Subcutaneous abdominal adipose tissue (tissue), 5 donors: ENCODE data around the gene GRP.

ENCODE experiments used
- H3K27ac ChIP-seq: one replicate; pipeline ENCODE4 v1.7.0; 2013; ENCODE audit warnings: low read depth, mild to moderate bottlenecking, inconsistent platforms, low read length, moderate library complexity
- H3K27me3 ChIP-seq, 5 donors: one replicate each; pipeline ENCODE4 v1.7.0; 2013; ENCODE audit warnings: low read length in 5 of 5, inconsistent platforms in 1 of 5; ENCODE audit not compliant: control insufficient read depth in 5 of 5, insufficient read depth in 4 of 5
- H3K36me3 ChIP-seq, 5 donors: one replicate each; pipeline ENCODE4 v1.7.0; 2013; ENCODE audit warnings: low read length in 5 of 5; ENCODE audit not compliant: control insufficient read depth in 5 of 5, insufficient read depth in 5 of 5
- H3K4me1 ChIP-seq, 5 donors: one replicate each; pipeline ENCODE4 v1.7.0; 2013; ENCODE audit warnings: low read length in 5 of 5, mild to moderate bottlenecking in 3 of 5, moderate library complexity in 1 of 5; ENCODE audit not compliant: control insufficient read depth in 5 of 5, insufficient read depth in 5 of 5
- H3K4me3 ChIP-seq, 5 donors: one replicate each; pipeline ENCODE4 v1.7.0; 2013; ENCODE audit warnings: low read length in 5 of 5, low read depth in 1 of 5
- H3K9ac ChIP-seq, 5 donors: one replicate each; pipeline ENCODE4 v1.7.0; 2013; ENCODE audit warnings: low read length in 5 of 5, mild to moderate bottlenecking in 4 of 5, moderate library complexity in 3 of 5
- H3K9me3 ChIP-seq, 5 donors: one replicate each; pipeline ENCODE4 v1.7.0; 2013; ENCODE audit warnings: low read length in 5 of 5; ENCODE audit not compliant: control insufficient read depth in 5 of 5
- donor health status: healthy.
- donor health status: healthy.
- donor health status: healthy.
- donor health status: healthy.
- donor health status: healthy.

The GRP gene

GRCh38 chr18:59279722-59280121, 59.8 kb downstream of the GRP start:
- H3K9me3 ChIP-seq = no peaks in the 10 kb centered on the region
- H3K4me1 ChIP-seq = no peaks in the 10 kb centered on the region
- H3K36me3 ChIP-seq = no peaks in the 10 kb centered on the region
- peaks cover 20 to 41% (median 30%) of the 10 kb centered on the region in 5 donors for H3K27me3 ChIP-seq
- no peak overlapping the region for H3K4me3 ChIP-seq
- H3K27ac ChIP-seq = no peak overlapping the region
- no peak overlapping the region for H3K9ac ChIP-seq
